Mesenchymal stem cell (in vitro differentiated cells and primary cell): Measurements from ENCODE around the gene NDUFA7.
"Not testable (repeated sequence)": the region's sequence is repeated elsewhere in the genome, so short reads cannot be mapped to it uniquely, and the experiment has no call there.

Experiments used
- DNase-seq: peaks from one replicate; pipeline ENCODE4 v3.0.0-alpha.2; 2013
- H2AFZ ChIP-seq: one replicate; pipeline ENCODE4 v1.6.1; 2013; ENCODE audit warnings: low read depth, mild to moderate bottlenecking, control low read depth, inconsistent platforms, low read length, moderate library complexity
- H2AK5ac ChIP-seq: 2 replicates; pipeline ENCODE4 v1.6.1; 2013; ENCODE audit warnings: low read length, moderate library complexity, mild to moderate bottlenecking, inconsistent platforms; ENCODE audit not compliant: severe bottlenecking
- H2BK120ac ChIP-seq: one replicate; pipeline ENCODE4 v1.6.1; 2013; ENCODE audit warnings: low read depth, mild to moderate bottlenecking, inconsistent platforms, low read length, moderate library complexity
- H2BK12ac ChIP-seq, 2 experiments: one replicate each; pipeline ENCODE4 v1.6.1; 2013; ENCODE audit warnings: inconsistent platforms in 2 of 2, low read length in 2 of 2, mild to moderate bottlenecking in 2 of 2, moderate library complexity in 2 of 2, control low read depth in 1 of 2
- H2BK15ac ChIP-seq: one replicate; pipeline ENCODE4 v1.6.1; 2013; ENCODE audit warnings: mild to moderate bottlenecking, low read depth, inconsistent platforms; ENCODE audit not compliant: poor library complexity, severe bottlenecking
- H2BK5ac ChIP-seq: 2 replicates; pipeline ENCODE4 v1.6.1; 2013; ENCODE audit warnings: low read depth, mild to moderate bottlenecking, low read length, control low read depth, inconsistent platforms; ENCODE audit not compliant: poor library complexity, severe bottlenecking
- H3K14ac ChIP-seq, 2 experiments: one replicate each; pipeline ENCODE4 v1.6.1; 2013; ENCODE audit warnings: inconsistent platforms in 2 of 2, low read length in 2 of 2, control low read depth in 1 of 2, mild to moderate bottlenecking in 1 of 2, moderate library complexity in 1 of 2
- H3K18ac ChIP-seq, 2 experiments: one replicate each; pipeline ENCODE4 v1.6.1; 2013; ENCODE audit warnings: inconsistent platforms in 2 of 2, low read length in 2 of 2, control low read depth in 1 of 2, low read depth in 1 of 2, mild to moderate bottlenecking in 1 of 2
- H3K23ac ChIP-seq, 2 experiments: one replicate each; pipeline ENCODE4 v1.6.1; 2013; ENCODE audit warnings: inconsistent platforms in 2 of 2, low read length in 2 of 2, mild to moderate bottlenecking in 2 of 2, moderate library complexity in 2 of 2, control low read depth in 1 of 2
- H3K27ac ChIP-seq: 2 replicates; pipeline ENCODE4 v1.5.1; 2013; ENCODE audit warnings: mild to moderate bottlenecking, moderate library complexity, low read length, control low read depth, inconsistent platforms; ENCODE audit not compliant: poor library complexity, severe bottlenecking
- H3K27me3 ChIP-seq, 2 experiments: 2 replicates each; pipeline versions ENCODE4 v1.6.1 to v1.7.0; 2013; ENCODE audit warnings: low read length in 2 of 2, mild to moderate bottlenecking in 2 of 2, moderate library complexity in 2 of 2, control low read depth in 1 of 2, inconsistent platforms in 1 of 2; ENCODE audit not compliant: control insufficient read depth in 1 of 2, insufficient read depth in 1 of 2
- H3K36me3 ChIP-seq, 2 experiments: 2 replicates each; pipeline versions ENCODE4 v1.6.1 to v1.7.0; 2013; ENCODE audit warnings: low read length in 2 of 2, control low read depth in 1 of 2, inconsistent platforms in 1 of 2, low read depth in 1 of 2, mild to moderate bottlenecking in 1 of 2; ENCODE audit not compliant: insufficient read depth in 2 of 2, control insufficient read depth in 1 of 2
- H3K4ac ChIP-seq, 2 experiments: one replicate each; pipeline ENCODE4 v1.6.1; 2013; ENCODE audit warnings: inconsistent platforms in 2 of 2, low read length in 2 of 2, mild to moderate bottlenecking in 2 of 2, moderate library complexity in 2 of 2, control low read depth in 1 of 2, low read depth in 1 of 2
- H3K4me1 ChIP-seq: 2 replicates; pipeline ENCODE4 v1.6.1; 2013; ENCODE audit warnings: low read depth, low read length, control low read depth; ENCODE audit not compliant: control insufficient read depth, insufficient read depth
- H3K4me2 ChIP-seq: 2 replicates; pipeline ENCODE4 v1.6.1; 2013; ENCODE audit warnings: low read length, mild to moderate bottlenecking, inconsistent platforms; ENCODE audit not compliant: poor library complexity, severe bottlenecking
- H3K4me3 ChIP-seq, 2 experiments: 2 replicates each; pipeline versions ENCODE4 v1.5.1 to v1.7.0; 2013; ENCODE audit warnings: low read length in 2 of 2, mild to moderate bottlenecking in 2 of 2, control low read depth in 1 of 2, low read depth in 1 of 2; ENCODE audit not compliant: insufficient read depth in 1 of 2
- H3K79me1 ChIP-seq: replicated peaks from 2 replicates; pipeline ENCODE4 v1.6.1; 2013; ENCODE audit warnings: mild to moderate bottlenecking, control low read depth, low read length, inconsistent platforms; ENCODE audit not compliant: poor library complexity, severe bottlenecking
- H3K9ac ChIP-seq: 2 replicates; pipeline ENCODE4 v1.7.0; 2013; ENCODE audit warnings: mild to moderate bottlenecking, low read length, moderate library complexity
- H3K9me3 ChIP-seq: 2 replicates; pipeline ENCODE4 v1.7.0; 2013; ENCODE audit warnings: mild to moderate bottlenecking, low read length; ENCODE audit not compliant: control insufficient read depth
- H4K8ac ChIP-seq: one replicate; pipeline ENCODE4 v1.6.1; 2013; ENCODE audit warnings: inconsistent platforms, mild to moderate bottlenecking, low read length, moderate library complexity
- H4K91ac ChIP-seq: one replicate; pipeline ENCODE4 v1.6.1; 2013; ENCODE audit warnings: mild to moderate bottlenecking, low read length, inconsistent platforms
- WGBS: methylation state at CpG from one replicate; pipeline ENCODE4 v1.1.7; 2013; ENCODE audit warnings: mixed read lengths; 5-methylcytosine and 5-hydroxymethylcytosine counted together

NDUFA7 gene

DNA sequence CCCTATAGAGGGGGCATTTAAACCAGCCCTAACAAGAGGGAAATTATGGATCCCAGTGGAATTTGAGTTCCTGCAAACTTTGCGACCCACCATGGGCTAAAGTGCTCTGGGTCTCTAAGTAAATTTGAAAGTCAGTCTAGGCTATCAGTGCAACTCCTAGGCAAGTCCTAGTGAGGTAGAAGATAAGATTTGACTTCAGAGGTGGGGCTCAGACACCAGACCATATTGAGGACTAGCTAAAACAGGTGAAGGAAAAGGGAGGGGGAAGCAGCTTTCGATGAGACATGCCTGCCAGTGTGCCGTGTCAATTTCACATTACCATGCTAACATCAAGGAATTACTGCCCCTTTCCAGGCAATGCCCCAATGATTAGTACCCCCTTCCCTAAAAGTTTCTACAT, 51.5 kb downstream of the NDUFA7 start:
- Histone ChIP-seq H3K79me1 (no peaks in the 10 kb centered on the region), H2BK12ac (no peak overlapping the region), H3K4me2 (no peak overlapping the region), H4K8ac (no peak overlapping the region), H3K23ac (no peak overlapping the region), H2BK15ac (no peak overlapping the region), H3K14ac (no peak overlapping the region), H3K9me3 (no peaks in the 10 kb centered on the region), H3K4me1 (peaks cover 6% of the 10 kb centered on the region), H2BK5ac (no peak overlapping the region), H3K36me3 (no peaks in the 10 kb centered on the region), H4K91ac (no peak overlapping the region), H2AK5ac (no peak overlapping the region), H3K4me3 (no peak overlapping the region), H2BK120ac (no peak overlapping the region), H3K4ac (no peak overlapping the region), H3K9ac (no peak overlapping the region), H3K18ac (no peak overlapping the region), H3K27ac (no peak overlapping the region), H2AFZ (no peak overlapping the region), H3K27me3 (peaks cover 0 to 8% of the 10 kb centered on the region in 2 experiments)
- no peak for DNase-seq
- WGBS: 94% methylated on average over 3 of the region's 3 CpGs

GRCh38 chr19:8265872-8266271, 55.3 kb downstream of the NDUFA7 start:
- Histone ChIP-seq H3K4me1 (peaks cover 6% of the 10 kb centered on the region), H2BK120ac (no peak overlapping the region), H4K91ac (no peak overlapping the region), H3K79me1 (no peaks in the 10 kb centered on the region), H3K9ac (no peak overlapping the region), H2BK15ac (no peak overlapping the region), H3K14ac (no peak overlapping the region), H3K4ac (no peak overlapping the region), H3K9me3 (no peaks in the 10 kb centered on the region), H3K36me3 (peaks cover 0 to 8% of the 10 kb centered on the region in 2 experiments), H3K27me3 (peaks cover 0 to 8% of the 10 kb centered on the region in 2 experiments), H2AK5ac (no peak overlapping the region), H3K18ac (no peak overlapping the region), H3K27ac (no peak overlapping the region), H3K4me3 (no peak overlapping the region), H3K4me2 (no peak overlapping the region), H3K23ac (no peak overlapping the region), H4K8ac (no peak overlapping the region), H2BK5ac (no peak overlapping the region), H2AFZ (no peak overlapping the region), H2BK12ac (no peak overlapping the region)
- DNase-seq: no peak
- WGBS: 76% methylated on average over 2 of the region's 3 CpGs

DNA sequence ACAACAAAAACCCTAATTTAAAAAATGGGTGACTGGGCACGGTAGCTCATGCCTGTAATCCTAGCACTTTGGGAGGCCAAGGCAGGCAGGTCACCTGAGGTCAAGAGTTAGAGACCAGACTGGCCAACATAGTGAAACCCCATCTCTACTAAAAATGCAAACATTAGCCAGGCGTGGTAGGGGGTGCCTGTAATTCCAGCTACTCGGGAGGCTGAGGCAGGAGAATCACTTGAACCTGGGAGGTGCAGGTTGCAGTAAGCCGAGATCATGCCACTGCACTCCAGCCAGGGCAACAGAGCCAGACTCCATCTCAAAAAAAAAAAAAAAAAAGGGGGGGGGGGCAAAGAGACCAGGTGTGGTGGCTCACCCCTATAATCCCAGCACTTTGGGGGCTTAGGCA, 56.9 kb downstream of the NDUFA7 start:
- not testable (repeated sequence) for H3K23ac ChIP-seq, H2BK12ac ChIP-seq, H3K79me1 ChIP-seq, H2AFZ ChIP-seq, H3K9me3 ChIP-seq, H3K18ac ChIP-seq, H3K4me1 ChIP-seq, H3K4me3 ChIP-seq, H2BK15ac ChIP-seq, H2BK120ac ChIP-seq, H3K4ac ChIP-seq, H3K14ac ChIP-seq, H4K91ac ChIP-seq, H3K27ac ChIP-seq, H3K36me3 ChIP-seq, H3K9ac ChIP-seq, H2BK5ac ChIP-seq, DNase-seq, H2AK5ac ChIP-seq, H3K4me2 ChIP-seq, H4K8ac ChIP-seq, H3K27me3 ChIP-seq
- WGBS: 97% methylated on average over 1 of the region's 4 CpGs

DNA sequence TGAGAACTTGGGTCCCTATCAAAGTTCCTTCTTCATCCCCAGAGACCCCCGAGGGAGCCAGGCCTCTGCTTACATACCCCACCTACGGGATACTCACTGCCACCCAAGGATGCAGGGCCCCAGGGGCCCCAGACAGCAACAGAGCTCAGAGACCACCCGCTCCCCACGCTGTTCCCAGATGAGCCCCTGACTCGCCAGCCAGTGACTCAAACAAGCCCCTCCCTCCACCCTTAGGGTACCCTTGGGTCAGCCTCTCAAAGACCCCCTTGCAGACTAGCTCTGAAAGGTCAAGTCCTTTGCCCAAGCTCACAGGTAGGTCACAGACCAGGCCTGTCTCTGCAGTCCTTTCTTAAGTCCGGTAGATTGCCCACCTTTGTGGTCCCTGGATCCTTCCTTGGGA, 58.7 kb downstream of the NDUFA7 start:
- H3K14ac ChIP-seq: no peak overlapping the region
- H3K79me1 ChIP-seq: no peaks in the 10 kb centered on the region
- no peaks in the 10 kb centered on the region for H3K9me3 ChIP-seq
- H2BK15ac ChIP-seq: no peak overlapping the region
- H3K4me2 ChIP-seq: no peak overlapping the region
- 92% methylated on average over 6 of the region's 6 CpGs for WGBS
- H3K4me1 ChIP-seq: no peaks in the 10 kb centered on the region
- no peak overlapping the region for H2AK5ac ChIP-seq
- no peak overlapping the region for H3K18ac ChIP-seq
- no peak overlapping the region for H4K91ac ChIP-seq
- peaks cover 0 to 15% of the 10 kb centered on the region in 2 experiments for H3K36me3 ChIP-seq
- H2AFZ ChIP-seq: no peak overlapping the region
- no peak overlapping the region for H2BK5ac ChIP-seq
- H3K27ac ChIP-seq: no peak overlapping the region
- H3K4ac ChIP-seq: no peak overlapping the region
- H2BK12ac ChIP-seq: no peak overlapping the region
- no peak overlapping the region for H2BK120ac ChIP-seq
- no peak for DNase-seq
- H3K9ac ChIP-seq: no peak overlapping the region
- no peak overlapping the region for H3K23ac ChIP-seq
- H3K4me3 ChIP-seq: no peak overlapping the region
- H3K27me3 ChIP-seq: peaks cover 0 to 4% of the 10 kb centered on the region in 2 experiments
- H4K8ac ChIP-seq: no peak overlapping the region
